HG02943 (cell line): Measurements from ENCODE around the gene LILRB2.
"Not testable (repeated sequence)": the region's sequence is repeated elsewhere in the genome, so short reads cannot be mapped to it uniquely, and the experiment has no call there.

Experiments
- ATAC-seq: cut with Tn5 transposase; IDR thresholded peaks from one replicate; pipeline ENCODE4 v1.9.1; 2021; ENCODE audit warnings: mild to moderate bottlenecking, low read depth, moderate library complexity; ENCODE audit not compliant: unreplicated experiment

LILRB2 gene

GRCh38 chr19:54281007-54281728 lies at the start of gene LILRB2:
Gene LILRB2 (minus strand): TSS chr19:54281110. CDS start chr19:54280496, 614 bp downstream.
- ATAC-seq: no peak

DNA sequence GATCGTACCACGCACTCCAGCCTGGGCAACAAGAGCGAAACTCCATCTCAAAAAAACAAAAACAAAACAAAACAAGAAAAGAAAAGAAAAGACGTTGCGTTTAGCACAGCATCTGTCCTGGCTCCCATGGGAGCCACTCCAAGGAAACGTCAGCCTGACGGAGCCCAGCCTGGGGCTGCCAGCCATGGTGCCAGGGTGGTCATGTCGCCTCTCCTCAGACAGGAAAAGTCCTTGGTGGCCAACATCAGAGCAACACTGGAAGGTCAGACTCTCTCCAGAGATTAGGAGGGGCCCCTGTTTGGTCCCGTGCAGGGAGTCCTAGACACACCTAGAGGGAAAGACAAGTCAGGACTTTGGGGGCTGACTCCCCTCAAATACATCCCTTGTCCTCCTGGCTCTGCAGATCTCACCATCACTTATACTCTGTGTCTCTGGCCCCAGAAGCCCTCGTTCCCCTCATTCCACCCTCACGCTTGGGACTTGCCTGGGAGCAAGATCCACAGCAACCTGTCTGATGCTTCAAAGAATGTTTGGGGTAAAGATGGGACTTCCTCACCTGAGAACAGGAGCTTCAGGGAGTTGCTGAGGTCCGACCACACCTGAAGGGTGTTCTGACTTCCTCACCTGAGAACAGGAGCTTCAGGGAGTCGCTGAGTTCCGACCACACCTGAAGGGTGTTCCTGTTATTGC lies 48.7 kb upstream of the LILRB2 start:
- ATAC-seq: no peak

DNA sequence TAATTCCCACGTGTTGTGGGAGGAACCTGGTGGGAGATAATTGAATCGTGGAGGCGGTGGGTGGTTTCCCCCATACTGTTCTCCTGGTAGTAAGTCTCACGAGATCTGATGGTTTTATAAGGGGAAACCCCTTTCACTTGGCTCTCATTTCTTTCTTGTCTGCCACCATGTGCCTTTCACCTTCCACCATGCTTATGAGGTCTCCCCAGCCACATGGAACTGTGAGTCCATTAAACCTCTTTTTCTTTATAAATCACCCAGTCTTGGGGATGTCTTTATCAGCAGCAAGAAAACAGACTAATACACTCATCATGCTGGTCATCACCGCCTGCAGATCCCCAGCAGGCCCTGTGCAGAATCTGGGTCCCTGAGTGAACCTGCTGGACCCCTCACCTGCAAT lies 47.9 kb upstream of the LILRB2 start:
- not testable (repeated sequence) for ATAC-seq

DNA sequence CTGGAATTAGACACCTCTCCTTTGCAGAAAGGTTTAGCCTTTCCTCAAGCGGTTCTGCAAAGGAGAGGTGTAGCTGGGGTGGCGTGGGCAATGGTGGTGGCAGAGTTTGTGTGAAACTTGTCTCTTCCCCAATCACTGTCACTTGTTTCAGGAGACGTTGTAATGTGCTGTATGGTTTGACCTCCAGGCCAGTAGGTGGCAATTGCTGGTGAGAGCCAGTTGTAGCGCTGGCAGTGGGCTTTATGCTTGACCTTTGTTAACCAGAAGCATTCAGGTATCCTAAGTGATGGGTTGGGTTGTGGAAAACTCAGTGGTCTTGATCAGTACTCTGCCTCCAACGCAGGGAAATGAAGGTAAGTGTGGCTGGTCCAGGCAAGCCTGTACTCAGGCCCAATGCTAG lies 44.7 kb upstream of the LILRB2 start:
- no peak for ATAC-seq

- no peak for ATAC-seq
Measured at GRCh38 chr19:54325194-54325621, 44.3 kb upstream of the LILRB2 start.

GRCh38 chr19:54324071-54324470 lies 43.2 kb upstream of the LILRB2 start:
- ATAC-seq: no peak

DNA sequence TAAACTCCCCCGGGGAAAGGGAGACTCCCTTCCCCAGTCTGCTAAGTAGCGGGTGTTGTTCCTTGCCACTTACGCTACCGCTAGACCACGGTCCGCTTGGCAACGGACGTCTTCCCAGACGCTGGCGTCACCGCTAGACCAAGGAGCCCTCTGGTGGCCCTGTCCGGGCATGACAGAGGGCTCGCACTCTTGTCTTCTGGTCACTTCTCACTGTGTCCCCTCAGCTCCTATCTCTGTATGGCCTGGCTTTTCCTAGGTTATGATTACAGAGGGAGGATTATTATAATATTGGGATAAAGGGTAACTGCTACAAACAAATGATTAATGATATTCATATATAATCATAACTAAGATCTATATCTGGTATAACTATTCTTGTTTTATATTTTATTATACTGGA lies 42.0 kb upstream of the LILRB2 start:
- not testable (repeated sequence) for ATAC-seq

DNA sequence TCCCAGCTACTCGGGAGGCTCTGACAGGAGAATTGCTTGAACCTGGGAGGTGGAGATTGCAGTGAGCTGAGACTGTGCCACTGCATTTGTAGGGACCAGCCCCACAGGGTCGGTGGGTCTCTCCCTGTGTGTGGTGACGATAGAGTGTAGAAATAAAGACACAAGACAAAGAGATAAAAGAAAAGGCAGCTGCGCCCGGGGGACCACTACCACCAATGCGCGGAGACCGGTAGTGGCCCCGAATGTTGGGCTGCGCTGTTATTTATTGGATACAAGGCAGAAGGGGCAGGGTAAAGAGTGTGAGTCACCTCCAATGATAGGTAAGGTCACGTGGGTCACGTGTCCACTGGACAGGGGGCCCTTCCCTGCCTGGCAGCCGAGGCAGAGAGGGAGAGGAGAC lies 41.4 kb upstream of the LILRB2 start:
- not testable (repeated sequence) for ATAC-seq

GRCh38 chr19:54319892-54320670 lies 39.2 kb upstream of the LILRB2 start:
- ATAC-seq: no peak

DNA sequence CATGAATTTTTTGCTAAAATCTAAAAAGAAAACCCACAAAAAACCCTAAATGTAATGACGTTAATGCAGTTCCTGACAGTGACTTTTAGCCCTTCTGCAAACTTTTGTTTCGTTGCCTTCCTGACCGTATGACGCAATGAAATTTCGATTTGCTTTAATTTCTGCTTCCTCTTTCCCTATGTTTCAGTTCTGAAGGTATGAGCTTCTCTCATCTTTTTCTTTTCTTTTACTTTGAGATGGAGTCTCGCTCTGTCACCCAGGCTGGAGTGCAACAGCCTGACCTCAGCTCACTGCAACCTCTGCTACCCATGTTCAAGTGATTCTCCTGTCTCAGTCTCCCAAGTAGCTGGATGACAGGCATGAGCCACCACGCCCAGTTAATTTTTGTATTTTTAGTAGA lies 38.1 kb upstream of the LILRB2 start:
- no peak for ATAC-seq

DNA sequence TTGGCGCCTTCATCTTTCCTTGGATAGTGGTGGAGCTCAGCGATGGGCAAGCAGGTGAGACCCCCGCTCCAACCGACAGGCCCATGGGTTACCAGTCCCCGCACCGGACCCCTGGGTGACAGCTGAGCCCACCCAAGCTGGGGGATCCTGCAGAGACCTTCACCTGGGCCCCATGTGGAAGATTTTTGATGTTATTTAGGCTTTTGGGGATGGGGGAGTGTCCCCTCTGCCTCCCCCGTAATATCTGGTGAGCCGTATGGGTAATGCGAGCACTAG lies 37.0 kb upstream of the LILRB2 start:
- ATAC-seq: no peak

DNA sequence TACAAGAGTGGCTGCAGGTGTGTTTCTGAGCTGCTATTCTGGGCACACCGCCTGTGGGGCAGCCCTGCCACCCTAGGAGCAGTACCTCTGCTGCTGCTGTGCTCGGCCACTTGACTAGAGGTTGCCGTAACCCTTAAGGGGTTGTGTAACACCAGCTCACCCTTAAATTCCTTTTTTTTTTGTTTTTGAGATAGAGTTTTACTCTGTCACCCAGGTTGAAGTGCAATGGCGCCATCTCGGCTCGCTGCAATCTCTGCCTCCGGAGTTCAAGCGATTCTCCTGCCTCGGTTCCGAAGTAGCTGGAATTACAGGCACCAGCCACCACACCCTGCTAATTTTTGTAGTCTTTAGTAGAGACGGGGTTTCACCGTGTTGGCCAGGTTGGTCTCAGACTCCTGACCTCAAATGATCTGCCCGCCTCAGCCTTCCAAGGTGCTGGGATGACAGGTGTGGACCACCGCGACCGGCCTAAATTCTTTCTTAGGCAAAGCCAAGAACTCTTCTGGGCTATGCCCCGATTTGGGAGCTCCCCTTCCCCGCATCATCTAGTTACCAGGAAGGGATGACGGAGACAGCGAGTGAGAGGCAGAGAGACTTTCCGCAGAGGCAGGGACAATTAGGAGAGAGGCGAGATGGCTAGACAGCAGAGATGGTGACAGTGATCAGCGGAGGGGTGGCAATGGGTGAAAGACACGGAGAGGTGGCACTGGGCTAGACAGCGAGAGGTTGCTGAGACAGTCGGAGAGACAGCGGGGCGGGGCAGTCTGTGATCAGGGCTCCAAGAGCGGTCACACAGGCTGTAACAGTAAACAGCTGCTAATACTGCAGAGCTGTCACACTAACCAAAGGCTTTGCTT lies 36.4 kb upstream of the LILRB2 start:
- no peak for ATAC-seq

- ATAC-seq: no peak
Measured at GRCh38 chr19:54316746-54317107, 35.8 kb upstream of the LILRB2 start.

DNA sequence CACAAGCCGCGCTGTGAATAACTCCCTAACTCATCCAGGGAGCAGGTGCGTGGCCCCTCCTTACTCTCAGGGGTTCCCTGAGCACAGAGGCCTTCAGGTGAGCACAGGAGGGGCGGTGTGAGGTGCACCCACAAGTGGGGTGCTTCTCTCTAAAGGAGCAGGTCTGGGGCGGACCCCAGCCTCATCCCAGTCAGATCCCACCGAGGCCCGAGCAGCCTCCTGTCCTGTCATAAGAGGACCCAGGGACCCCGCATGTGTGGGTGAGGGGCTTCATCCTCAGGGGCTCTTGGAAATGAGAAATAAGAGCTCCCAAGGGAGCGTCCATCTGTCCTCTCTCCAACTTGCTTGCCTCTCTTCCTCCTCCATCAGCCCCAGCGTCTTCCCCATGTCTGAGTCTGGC lies 35.0 kb upstream of the LILRB2 start:
- no peak for ATAC-seq

DNA sequence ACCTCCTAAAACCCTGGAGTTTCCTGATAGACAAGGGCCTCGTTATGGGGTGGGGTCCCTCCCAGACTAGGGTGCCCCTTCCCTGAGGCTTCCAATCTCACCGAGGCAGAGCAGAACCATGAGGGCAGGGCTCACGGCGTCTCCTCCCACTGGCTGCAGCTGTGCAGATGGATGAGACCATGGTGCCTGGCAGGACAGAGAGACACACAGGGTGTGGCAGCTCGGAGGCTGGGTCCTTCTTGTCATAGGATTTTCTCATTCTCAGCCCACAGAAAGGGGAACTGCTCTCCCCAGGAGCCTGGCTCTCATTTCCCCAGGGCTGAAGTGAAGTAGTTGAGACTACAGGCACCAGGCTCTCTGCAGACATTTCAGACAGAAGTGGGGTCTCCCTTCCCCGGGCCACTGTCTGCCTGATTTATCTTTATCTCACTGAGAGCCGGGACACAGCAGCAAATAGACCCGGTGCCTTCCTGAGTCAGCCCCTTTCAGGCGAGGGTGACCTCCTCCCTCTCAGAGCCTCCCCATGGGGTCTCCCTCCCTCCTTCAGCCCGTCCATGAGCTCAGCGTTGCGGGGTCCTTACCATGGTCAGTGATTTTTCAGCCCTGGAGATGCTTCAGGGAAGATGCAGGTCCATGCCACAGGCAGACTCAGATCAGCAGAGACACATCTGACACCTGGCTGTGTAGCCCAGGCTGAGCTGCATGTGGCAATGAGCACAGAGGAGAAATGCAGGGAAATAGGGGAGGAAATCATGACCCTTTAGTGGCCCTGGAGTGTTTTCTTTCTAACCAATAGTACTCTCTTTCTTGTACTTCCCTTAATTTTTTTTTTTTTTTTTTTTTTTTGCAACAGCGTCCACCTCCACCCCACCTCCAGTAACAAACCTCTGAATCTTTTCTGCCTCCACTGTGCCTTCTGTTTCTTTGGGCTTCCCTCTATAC lies 31.8 kb upstream of the LILRB2 start, which contains the start of gene LILRA5:
LILRA5 (minus strand) TSS at position 731 of the 942 bp plus-strand sequence; CDS start at position 584, 147 bp downstream.
- no peak for ATAC-seq

GRCh38 chr19:54312011-54312410 lies 31.1 kb upstream of the LILRB2 start:
- ATAC-seq: no peak

DNA sequence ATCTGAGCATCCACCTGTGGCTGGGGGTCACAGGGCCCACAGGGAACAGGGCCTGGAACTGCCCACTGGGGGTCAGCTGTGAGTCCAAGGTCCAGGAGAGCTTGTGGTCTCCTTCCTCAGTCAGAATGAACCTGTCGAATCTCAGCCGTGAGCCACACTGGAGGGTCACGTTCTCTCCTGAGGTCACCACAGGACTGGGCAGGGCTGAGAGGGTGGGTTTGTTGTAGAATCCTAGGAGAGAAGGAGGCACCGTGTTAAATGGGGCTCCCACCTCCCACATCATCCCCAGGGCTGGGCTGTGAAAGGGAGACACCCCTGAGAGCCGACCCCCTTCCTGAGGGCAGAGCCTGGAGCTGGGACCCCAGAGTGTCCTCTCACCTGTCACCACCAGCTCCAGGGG lies 30.6 kb upstream of the LILRB2 start:
- ATAC-seq: no peak

DNA sequence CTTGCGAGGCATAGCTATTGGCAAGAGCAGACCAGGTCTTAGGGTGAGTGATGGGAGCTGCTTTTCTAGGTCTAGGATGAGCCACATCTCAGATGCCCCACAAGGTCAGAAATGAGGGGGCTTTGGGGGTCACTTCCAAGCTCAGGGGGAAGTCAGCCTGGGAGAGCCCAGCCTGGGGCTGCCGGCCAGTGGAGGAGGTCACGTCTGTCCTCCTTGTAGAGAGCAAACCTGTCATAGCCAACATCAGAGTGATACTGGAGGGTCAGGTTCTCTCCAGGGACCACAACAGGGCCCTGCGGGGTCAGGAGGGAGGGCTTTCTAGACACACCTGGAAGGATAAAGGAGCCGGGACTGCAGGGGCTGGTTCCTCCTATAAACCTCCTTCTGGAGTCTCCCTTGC lies 29.6 kb upstream of the LILRB2 start:
- ATAC-seq: no peak

GRCh38 chr19:54309811-54310210 lies 28.9 kb upstream of the LILRB2 start:
- ATAC-seq: no peak
